ENCODE measurements around the gene ABCB7.
"Not testable (repeated sequence)": the region's sequence is repeated elsewhere in the genome, so short reads cannot be mapped to it uniquely, and the experiment has no call there.

ABCB7 gene

DNA sequence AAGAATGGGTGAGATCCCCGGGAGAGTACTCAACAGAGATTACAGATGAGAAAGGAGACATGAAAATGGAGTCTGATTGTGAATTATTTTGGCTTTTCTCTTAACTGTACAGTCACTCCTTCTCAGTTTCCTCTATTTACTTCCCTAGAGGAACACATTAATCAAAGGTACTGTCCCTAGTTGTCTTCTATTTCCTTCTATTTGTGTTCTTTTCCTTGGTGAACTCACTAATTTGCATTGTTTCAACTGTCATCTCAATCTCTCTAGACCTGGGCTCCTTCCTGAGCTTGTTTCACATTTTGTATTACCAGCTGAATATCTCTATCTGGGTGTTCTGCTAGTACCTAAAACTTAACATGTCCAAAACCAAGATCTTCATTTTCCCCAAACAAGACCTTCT lies 59.8 kb downstream of the ABCB7 start:
- no peak for DNase-seq (ENCODE audit: low read depth)

DNA sequence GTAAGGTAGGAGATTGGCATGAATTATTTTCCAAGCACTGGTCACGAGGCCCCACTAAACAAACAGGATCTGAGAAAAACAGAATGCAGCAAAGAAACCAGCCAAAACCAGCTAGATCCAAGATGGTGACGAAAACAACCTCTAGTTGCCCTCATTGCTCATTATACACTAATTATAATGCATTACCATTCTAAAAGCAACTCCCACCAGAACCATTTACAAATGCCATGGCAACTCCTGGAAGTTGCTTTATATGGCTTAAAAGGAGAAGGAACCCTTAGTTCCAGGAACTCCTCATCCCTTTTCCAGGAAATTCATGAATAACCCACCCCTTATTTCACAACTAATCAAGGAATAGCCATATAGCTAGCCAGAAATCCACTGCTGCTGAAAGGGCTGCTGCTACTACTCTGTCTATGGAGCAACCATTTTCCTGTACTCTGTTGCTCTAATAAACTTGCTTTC lies 69.3 kb downstream of the ABCB7 start:
- DNase-seq (ENCODE audit: low read depth): peak; percentile 28

DNA sequence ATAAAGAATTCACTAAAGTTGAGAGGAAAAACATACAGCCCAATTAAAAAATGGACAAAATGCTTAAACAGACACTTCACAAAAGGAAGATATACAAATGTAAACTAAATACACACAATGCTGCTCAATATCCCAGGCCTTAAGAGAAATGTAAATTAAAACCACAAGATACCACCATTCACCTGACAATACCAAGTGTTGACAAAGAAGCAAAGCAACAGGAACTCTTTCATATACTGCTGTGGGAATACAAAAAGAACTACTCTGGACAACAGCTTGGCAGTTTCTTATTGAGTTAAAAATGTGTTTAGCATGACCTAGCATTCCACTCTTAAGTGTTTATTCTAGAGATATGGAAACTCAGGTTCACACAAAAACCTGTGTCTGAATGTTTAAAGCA lies 71.3 kb downstream of the ABCB7 start:
- no peak for DNase-seq (ENCODE audit: low read depth)

DNA sequence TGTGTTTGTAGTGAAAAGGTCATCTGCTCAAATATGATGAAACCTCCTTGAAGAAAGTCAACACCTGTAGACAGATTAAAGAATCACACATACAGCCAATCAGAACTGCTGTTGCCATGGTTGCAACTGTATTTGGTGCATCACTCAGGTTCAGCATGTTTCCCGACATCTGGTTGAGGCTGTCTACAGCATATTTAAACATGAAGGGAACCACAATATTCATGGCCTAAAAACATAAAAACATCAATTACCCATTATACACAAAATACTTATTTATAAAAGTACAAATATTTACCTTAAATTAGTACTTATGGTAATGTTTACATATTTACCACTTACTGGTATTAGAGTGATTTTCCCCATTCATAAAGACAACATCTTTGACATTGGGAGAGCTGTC lies 79.7 kb downstream of the ABCB7 start:
- no peak for DNase-seq (ENCODE audit: low read depth)

DNA sequence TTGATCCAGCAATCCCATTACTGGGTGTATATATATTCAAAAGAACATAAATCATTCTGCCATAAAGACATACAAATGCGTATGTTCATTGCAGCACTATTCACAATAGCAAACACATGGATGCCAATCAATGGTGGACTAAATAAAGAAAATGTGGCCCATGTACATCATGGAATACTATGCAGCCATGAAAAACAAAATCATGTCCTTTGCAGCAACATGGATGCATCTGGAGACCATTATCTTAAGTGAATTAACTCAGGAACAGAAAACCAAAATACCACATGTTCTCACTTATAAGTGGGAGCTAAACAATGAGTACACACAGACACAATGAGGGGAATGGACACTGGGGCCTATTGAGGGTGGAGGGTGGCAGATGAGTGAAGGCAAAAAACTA lies 81.6 kb downstream of the ABCB7 start:
- no peak for DNase-seq (ENCODE audit: low read depth)

DNA sequence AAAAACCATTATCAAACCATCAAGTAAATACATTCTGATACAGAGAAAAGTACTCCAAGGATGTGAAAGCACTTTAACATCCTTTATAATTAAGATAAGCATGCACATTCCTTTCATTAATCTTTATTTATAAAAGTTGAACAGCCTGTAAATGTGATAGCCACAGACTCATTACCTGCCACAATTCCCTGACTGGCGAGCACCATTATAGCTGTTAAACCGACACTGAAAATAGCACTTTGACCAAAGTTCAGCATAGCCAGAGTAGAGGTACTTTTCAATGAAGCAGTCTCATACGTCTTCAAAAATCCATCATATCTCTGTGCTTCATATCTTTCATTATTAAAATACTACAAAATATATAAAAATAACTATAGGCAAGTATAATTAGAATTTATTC lies 84.7 kb downstream of the ABCB7 start:
- DNase-seq (ENCODE audit: low read depth): no peak

DNA sequence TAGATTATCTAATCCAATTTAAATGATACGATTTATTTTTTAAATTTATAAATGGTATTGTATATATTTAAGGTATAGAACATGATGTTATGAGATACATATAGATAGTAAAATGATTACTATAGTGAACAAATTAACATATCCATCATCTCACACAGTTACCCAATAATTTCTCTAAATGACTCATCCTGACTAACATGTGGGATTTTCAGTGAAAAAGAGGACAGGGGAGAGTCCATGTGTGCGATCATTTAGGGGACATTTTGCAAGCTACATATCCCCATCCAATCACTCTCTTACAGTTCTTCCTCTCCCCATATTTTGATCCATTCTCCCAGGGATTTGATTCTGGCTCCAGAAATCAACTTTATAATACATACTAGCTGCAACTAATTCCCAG lies 88.2 kb downstream of the ABCB7 start:
- DNase-seq (ENCODE audit: low read depth): peak; percentile 23

DNA sequence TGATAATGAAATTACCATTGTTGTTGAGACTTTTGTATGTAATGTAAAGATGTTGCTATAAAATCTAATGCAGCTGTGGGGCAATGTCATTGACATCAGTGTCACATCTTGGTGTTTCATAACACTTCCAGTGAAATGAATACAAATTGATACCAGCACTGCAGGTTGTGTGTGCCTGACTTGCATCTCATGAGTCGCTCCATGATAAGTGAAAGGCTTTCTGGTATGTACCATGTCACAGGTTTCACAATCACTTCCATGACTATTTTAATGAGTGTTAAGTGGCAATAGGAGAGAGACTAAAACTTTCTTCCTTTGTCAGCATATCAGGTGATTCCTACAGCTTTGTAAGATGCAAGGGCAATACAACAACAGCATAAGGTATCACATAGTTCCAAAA lies 94.4 kb downstream of the ABCB7 start:
- peak; percentile 13 for DNase-seq (ENCODE audit: low read depth)

DNA sequence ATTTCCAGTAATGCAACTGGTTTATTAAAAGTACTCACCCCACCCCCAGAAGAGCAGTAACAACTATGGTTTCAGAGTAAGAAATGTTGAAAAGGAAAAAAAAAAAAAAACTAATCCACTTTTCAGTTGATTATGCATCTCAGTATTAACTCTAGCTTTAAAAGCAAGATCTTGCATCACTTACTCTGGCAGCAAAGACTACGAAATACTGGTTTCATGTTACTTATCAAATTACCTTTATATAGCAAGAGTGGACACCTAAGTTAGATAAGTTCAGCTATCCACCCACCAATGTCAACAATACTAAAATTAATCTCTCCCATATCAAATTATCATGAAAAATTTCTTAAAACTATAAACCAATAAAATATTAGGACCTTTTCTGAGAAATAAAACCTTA lies 105.0 kb downstream of the ABCB7 start:
- DNase-seq (ENCODE audit: low read depth): no peak

DNA sequence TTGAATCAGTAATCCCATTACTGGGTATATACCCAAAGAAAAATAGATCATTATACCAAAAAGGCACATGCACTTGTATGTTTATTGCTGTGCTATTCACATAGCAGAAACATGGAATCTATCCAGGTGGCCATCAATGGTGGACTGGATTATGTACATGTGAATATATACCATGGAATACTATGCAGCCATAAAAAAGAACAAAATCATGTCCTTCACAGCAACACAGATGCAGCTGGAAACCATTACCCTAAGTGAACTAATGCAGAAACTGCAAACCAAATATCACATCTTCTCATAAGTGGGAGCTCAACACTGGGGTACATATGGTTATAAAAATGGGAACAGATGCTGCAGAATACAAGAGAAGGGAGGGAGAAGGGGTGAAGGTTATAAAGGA lies 110.7 kb downstream of the ABCB7 start:
- no peak for DNase-seq (ENCODE audit: low read depth)

DNA sequence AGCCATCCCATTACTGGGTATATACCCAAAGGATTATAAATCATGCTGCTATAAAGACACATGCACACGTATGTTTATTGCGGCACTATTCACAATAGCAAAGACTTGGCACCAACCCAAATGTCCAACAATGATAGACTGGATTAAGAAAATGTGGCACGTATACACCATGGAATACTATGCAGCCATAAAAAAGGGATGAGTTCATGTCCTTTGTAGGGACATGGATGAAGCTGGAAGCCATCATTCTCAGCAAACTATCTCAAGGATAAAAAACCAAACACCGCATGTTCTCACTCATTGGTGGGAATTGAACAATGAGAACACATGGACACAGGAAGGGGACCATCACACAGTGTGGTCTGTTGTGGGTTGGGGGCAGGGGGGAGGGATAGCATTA lies 111.9 kb downstream of the ABCB7 start:
- DNase-seq (ENCODE audit: low read depth): not testable (repeated sequence)

DNA sequence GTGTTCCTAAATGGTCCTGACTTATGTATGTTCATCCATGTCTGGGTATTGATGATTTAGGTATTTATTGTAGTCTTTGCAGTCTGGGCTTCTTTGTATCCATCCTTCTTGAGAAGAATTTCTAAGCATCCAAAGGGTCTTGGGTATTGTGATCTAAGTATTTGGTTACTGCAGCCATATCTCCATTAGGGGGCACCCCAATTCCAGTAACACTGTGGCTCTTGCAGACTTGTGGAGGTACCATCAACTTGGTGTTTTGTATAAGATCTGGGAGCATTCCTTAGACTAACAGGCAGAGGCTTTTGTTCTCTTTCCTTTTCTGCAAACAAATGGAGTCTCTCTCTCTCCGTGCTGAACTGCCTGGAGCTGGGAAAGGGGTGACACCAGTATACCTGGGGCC lies 117.2 kb downstream of the ABCB7 start:
- peak; percentile 19 for DNase-seq (ENCODE audit: low read depth)

Measured in amniotic epithelial cell (primary cell).